GM04504 (cell line): Measurements from ENCODE around the gene TANC2.

ENCODE experiments used
- DNase-seq: peaks from one replicate; pipeline ENCODE4 v3.0.0-alpha.2; 2012; ENCODE audit warnings: low read depth

Gene TANC2

GRCh38 chr17:63001689-63002394 is 35.8 kb downstream of the TANC2 start:
- DNase-seq: no peak

GRCh38 chr17:63002625-63003024 is 36.6 kb downstream of the TANC2 start:
- DNase-seq: no peak

DNA sequence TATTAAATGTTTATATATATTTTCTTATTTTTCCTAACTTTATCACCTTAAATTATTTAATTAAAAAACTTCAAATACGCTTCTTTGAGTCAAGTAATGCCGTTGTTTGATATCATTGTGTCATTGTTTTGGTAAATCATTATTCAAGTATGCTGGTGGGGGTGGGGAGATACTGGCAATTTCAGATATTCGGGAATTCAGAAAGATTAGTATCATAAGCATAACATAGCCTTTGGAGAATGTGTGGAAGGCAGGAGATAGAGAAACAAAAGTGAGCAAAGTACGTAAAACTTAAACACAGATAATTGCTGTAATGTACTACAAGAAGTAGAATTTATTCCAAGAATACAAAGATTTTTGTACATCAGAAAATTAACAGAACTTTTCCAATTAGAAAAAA is 49.8 kb downstream of the TANC2 start:
- DNase-seq: no peak
